GM10266 (cell line): ENCODE data around the gene RNGTT.

Experiments
- DNase-seq: peaks from one replicate; pipeline ENCODE4 v3.0.0; 2012; ENCODE audit errors: extremely low spot score
- TF ChIP-seq, protein P1 (sequence below): IDR thresholded peaks from 2 replicates; pipeline ENCODE4 v1.5.1; 2012; ENCODE audit warnings: mild to moderate bottlenecking, low read depth; ENCODE audit not compliant: control insufficient read depth, insufficient read depth; ENCODE audit errors: missing control alignments

The RNGTT gene

DNA sequence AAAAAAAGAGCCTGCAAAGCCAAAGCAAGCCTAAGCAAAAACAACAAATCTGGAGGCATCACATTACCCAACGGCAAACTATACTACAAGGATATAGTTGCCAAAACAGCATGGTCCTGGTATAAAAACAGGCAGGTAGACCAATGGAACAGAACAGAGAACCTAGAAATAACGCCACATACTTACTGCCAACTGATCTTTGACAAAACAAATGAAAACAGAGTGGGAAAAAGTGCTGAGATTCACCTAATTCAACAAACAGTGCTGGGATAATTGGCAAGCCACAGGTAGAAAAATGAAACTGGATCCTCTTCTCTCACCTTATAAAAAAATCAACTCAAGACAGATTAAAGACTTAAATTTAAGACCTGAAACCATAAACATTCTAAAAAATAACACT is 291.8 kb downstream of the RNGTT start:
- TF ChIP-seq, protein P1, sequence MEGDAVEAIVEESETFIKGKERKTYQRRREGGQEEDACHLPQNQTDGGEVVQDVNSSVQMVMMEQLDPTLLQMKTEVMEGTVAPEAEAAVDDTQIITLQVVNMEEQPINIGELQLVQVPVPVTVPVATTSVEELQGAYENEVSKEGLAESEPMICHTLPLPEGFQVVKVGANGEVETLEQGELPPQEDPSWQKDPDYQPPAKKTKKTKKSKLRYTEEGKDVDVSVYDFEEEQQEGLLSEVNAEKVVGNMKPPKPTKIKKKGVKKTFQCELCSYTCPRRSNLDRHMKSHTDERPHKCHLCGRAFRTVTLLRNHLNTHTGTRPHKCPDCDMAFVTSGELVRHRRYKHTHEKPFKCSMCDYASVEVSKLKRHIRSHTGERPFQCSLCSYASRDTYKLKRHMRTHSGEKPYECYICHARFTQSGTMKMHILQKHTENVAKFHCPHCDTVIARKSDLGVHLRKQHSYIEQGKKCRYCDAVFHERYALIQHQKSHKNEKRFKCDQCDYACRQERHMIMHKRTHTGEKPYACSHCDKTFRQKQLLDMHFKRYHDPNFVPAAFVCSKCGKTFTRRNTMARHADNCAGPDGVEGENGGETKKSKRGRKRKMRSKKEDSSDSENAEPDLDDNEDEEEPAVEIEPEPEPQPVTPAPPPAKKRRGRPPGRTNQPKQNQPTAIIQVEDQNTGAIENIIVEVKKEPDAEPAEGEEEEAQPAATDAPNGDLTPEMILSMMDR, result no peak
- DNase-seq, result no peak

DNA sequence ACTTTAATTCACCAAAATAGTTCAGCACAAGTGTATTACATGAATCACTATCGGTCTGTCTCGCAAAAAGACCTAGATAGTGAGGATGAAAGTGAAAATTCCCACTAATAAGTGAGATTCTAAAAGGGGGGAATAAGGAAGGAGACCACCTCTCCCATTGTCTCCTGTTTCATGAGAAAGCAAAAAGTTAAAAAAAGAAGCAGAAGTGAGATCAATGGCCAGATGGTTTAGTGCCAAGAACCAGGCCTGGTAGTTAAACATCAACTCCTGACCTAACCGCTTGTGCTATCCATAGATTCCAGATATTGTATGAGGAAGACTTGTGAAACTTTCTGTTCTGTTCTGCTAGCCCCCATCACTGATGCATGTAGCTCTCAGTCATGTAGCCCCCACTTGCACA is 293.0 kb downstream of the RNGTT start:
- TF ChIP-seq, protein P1, result no peak
- DNase-seq, result no peak

DNA sequence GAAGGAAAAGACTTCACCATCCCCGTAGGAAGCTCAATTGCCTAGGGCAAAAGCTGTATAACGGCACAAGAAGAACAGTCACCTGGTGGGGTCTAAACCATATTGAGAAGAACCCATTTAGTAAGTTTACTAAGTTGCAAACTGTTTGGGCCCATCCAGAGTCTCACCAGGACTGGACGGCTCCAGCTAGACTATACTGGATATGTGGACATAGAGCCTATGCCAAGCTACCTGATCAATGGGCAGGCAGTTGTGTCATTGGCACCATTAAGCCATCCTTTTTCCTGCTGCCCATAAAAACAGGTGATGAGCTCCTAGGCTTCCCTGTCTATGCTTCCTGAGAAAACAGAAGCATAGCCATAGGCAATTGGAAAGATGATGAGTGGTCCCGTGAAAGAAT is 293.9 kb downstream of the RNGTT start:
- no peak for DNase-seq

DNA sequence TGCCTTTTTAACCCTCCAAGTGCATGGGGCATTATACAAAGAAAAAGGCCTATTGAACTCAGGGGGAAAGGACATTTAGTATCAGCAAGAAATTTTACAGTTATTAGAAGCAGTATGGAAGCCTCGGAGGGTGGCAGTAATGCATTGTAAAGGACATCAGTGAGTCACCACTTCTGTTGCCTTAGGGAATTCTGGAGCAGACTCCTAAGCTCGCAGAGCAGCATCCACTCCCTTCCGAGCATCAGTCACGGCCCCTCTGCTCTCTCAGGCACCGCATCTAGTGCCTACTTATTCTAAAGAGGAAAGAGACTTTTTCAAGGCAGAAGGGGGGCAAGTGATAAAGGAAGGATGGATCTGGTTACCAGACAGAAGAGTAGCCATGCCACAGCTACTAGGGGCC is 296.5 kb downstream of the RNGTT start:
- DNase-seq, result no peak
- TF ChIP-seq, protein P1, result no peak

More for the DNA sequence above, 293.9 kb downstream of the RNGTT start:
- TF ChIP-seq, protein P1, result no peak

DNA sequence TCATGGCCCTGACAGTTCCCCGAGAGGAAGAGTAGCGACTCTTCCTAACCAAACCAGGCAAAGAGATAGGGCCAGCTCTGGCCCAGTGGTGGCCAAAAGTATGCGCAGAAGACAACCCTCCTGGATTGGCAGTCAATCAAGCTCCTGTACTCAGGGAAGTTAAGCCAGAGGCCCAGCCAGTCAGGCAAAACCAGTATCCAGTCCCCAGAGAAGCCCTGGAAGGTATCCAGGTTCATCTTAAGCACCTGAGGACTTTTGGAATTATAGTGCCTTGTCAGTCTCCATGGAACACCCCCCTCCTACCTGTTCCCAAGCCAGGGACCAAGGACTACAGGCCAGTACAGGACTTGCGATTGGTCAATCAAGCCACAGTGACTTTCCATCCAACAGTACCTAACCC is 298.3 kb downstream of the RNGTT start:
- no peak for DNase-seq

DNA sequence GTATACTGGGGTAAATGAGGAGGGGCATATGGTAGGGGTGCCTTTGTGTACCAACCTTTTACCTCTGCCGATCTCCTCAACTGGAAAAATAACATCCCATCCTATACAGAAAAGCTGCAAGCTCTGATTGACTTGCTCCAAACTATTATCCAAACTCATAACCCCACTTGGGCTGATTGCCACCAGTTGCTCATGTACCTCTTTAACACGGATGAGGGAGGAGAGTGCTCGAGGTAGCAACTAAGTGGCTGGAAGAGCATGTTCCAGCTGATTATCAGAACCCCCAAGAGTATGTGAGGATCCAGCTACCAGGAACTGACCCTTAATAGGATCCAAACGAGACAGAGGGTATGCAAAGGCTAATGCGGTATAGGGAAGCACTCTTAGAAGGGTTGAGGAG is 299.6 kb downstream of the RNGTT start:
- TF ChIP-seq, protein P1, result no peak
- no peak for DNase-seq

More for the DNA sequence above, 298.3 kb downstream of the RNGTT start:
- TF ChIP-seq, protein P1, result no peak

DNA sequence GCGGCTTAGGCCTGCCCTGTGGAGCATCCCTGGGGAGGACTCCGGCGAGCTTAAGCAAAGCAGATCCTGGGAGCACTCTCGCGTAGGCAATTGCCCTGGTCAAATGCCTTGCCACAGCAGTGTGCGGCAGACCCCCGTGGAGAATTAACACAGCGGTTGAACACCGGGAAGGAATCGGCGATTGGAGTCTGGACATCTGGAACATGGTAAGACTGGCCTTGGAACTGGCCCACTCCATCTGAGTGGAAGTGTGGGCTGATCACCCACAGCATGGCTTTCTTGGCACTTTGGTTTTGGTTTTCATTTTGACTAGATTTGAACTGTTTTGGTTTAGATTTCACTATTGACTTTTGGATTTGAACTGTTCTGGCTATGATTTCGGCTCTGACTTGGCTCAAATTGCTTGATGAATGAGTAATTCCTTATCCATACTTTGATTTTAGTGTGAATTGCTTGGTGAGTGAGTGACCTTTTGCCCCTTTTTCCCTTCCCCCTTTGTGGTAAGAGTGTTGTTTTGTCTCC is 300.7 kb downstream of the RNGTT start:
- TF ChIP-seq, protein P1, result no peak
- DNase-seq, result peak; percentile 13
